WTC11 (cell line): ENCODE data around the gene DNASE1L2. TPM values are rescaled to one million over a fixed set of nuclear protein-coding genes. Genes with fewer than 3 reads are reported as not detected.

Experiments
- ATAC-seq: fragments of 200-7000 bp; cut with Tn5 transposase; 2 replicates; pipeline ENCODE4 v1.10.0; 2021; ENCODE audit warnings: mild to moderate bottlenecking, moderate library complexity
- CTCF ChIA-PET: fragments of 300-600 bp; sonication (Branson Sonifier 250); formaldehyde crosslinking; loops from one replicate; lab custom pipeline; 2021; ENCODE audit warnings: antibody characterized with exemption; lab: Charles Lee
- POLR2A ChIA-PET: fragments of 350-600 bp; sonication (Branson Sonifier 250); formaldehyde crosslinking; loops from one replicate; lab custom pipeline; 2021; ENCODE audit warnings: antibody characterized with exemption; lab: Charles Lee
- DNase-seq: peaks from one replicate; pipeline ENCODE4 v3.0.0; 2021; ENCODE audit warnings: low spot score
- H3K27ac Mint-ChIP-seq: 2 replicates; pipeline ENCODE4 v1.8.0; 2021; ENCODE audit warnings: mixed read lengths
- H3K27me3 Mint-ChIP-seq: 2 replicates; pipeline ENCODE4 v1.8.0; 2021; ENCODE audit warnings: low read depth, mild to moderate bottlenecking, moderate library complexity, mixed read lengths
- H3K36me3 Mint-ChIP-seq: 2 replicates; pipeline ENCODE4 v1.8.0; 2021; ENCODE audit warnings: mixed read lengths
- H3K4me1 Mint-ChIP-seq: 2 replicates; pipeline ENCODE4 v1.8.0; 2022; ENCODE audit warnings: mixed read lengths
- H3K4me3 Mint-ChIP-seq: 2 replicates; pipeline ENCODE4 v1.8.0; 2021; ENCODE audit warnings: mild to moderate bottlenecking, moderate library complexity, mixed read lengths
- H3K9me3 Mint-ChIP-seq: 2 replicates; pipeline ENCODE4 v1.8.0; 2021; ENCODE audit warnings: mixed read lengths
- ARID4B ChIP-seq: sonication (generic); formaldehyde crosslinking; IDR thresholded peaks from 2 replicates; pipeline ENCODE4 v1.8.0; 2023; ENCODE audit warnings: missing genetic modification reagents, mild to moderate bottlenecking, borderline replicate concordance
- FOXK1 ChIP-seq: sonication (generic); formaldehyde crosslinking; IDR thresholded peaks from 2 replicates; pipeline ENCODE4 v1.8.0; 2022; ENCODE audit warnings: mild to moderate bottlenecking, moderate library complexity, missing genetic modification reagents
- GABPB1 ChIP-seq: sonication (generic); formaldehyde crosslinking; IDR thresholded peaks from 2 replicates; pipeline ENCODE4 v1.8.1; 2023; ENCODE audit warnings: mild to moderate bottlenecking, missing genetic modification reagents
- GTF2I ChIP-seq: fragments of 250-450 bp; sonication (Bioruptor Pico); conservative IDR thresholded peaks from 2 replicates; pipeline ENCODE4 v1.4.0; 2021; ENCODE audit warnings: mild to moderate bottlenecking
- NR2C2 ChIP-seq: sonication (generic); formaldehyde crosslinking; IDR thresholded peaks from 2 replicates; pipeline ENCODE4 v1.8.0; 2022; ENCODE audit warnings: mild to moderate bottlenecking, missing genetic modification reagents
- USF2 ChIP-seq: sonication (generic); formaldehyde crosslinking; IDR thresholded peaks from 2 replicates; pipeline ENCODE4 v1.8.1; 2023; ENCODE audit warnings: mild to moderate bottlenecking, missing genetic modification reagents, moderate library complexity
- ZNF219 ChIP-seq: sonication (generic); formaldehyde crosslinking; IDR thresholded peaks from 2 replicates; pipeline ENCODE4 v1.8.0; 2023; ENCODE audit warnings: missing genetic modification reagents, mild to moderate bottlenecking, borderline replicate concordance
- ZNF423 ChIP-seq: fragments of 250-450 bp; sonication (Bioruptor Pico); IDR thresholded peaks from 2 replicates; pipeline ENCODE4 v2.1.2; 2022; ENCODE audit warnings: mild to moderate bottlenecking, moderate library complexity
- total RNA-seq: library from RNA; stranded (reverse); gene quantifications from 3 replicates; pipeline ENCODE4 v1.2.3, GENCODE V29; 2021
- TF ChIP-seq, protein P1 (sequence below): sonication (generic); formaldehyde crosslinking; IDR thresholded peaks from 2 replicates; pipeline ENCODE4 v1.8.1; 2023; ENCODE audit warnings: mild to moderate bottlenecking, missing genetic modification reagents, borderline replicate concordance
- TF ChIP-seq, protein P2 (sequence below): sonication (generic); formaldehyde crosslinking; IDR thresholded peaks from 2 replicates; pipeline ENCODE4 v1.8.1; 2023; ENCODE audit warnings: mild to moderate bottlenecking, moderate library complexity, missing genetic modification reagents

The DNASE1L2 gene
- total RNA-seq, 1 experiment from 2014 or later: 0.66 TPM

- TF ChIP-seq USF2: peak; percentile 43
Measured at GRCh38 chr16:2196162-2196980, 39.9 kb upstream of the DNASE1L2 start, which contains the start of gene CASKIN1 (continued).

DNA sequence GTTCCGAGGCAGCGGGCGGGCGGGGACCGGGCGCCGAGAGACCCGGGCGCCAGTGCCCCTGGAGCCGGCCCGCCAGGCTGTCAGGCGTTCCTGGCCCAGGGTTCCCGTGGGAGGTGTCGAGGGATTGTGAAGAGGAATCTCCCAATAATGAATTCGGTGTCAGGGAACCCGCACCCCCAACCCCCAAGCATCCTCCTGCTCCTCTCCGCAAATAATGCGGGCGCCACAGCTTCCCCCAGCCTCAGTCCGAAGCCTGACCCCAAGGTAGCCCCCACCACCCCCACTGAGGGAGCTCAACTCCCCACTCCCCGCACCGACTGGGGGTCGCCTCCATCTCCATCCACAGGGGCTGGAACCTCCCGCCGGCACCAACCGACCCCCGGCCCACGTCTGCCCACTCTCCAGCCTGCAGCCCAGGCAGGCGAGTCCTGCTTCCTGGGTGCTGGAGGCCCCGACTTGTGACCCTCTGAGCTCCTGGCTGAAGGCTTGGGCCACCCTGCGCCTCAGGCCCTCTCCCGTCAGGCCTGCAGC is 39.2 kb upstream of the DNASE1L2 start:
- Mint-ChIP-seq H3K4me3 (peak overlapping the region; percentile 59), H3K27ac (no peak overlapping the region), H3K36me3 (no peaks in the 10 kb centered on the region), H3K9me3 (no peaks in the 10 kb centered on the region), H3K4me1 (peaks cover 4% of the 10 kb centered on the region; the same call in 1 of the 2 replicates), H3K27me3 (peaks cover 45% of the 10 kb centered on the region)
- DNase-seq (no peak), ATAC-seq (no peak)
- TF ChIP-seq ZNF423 (CRISPR knock-in tag): no peak
- TF ChIP-seq, protein P1, sequence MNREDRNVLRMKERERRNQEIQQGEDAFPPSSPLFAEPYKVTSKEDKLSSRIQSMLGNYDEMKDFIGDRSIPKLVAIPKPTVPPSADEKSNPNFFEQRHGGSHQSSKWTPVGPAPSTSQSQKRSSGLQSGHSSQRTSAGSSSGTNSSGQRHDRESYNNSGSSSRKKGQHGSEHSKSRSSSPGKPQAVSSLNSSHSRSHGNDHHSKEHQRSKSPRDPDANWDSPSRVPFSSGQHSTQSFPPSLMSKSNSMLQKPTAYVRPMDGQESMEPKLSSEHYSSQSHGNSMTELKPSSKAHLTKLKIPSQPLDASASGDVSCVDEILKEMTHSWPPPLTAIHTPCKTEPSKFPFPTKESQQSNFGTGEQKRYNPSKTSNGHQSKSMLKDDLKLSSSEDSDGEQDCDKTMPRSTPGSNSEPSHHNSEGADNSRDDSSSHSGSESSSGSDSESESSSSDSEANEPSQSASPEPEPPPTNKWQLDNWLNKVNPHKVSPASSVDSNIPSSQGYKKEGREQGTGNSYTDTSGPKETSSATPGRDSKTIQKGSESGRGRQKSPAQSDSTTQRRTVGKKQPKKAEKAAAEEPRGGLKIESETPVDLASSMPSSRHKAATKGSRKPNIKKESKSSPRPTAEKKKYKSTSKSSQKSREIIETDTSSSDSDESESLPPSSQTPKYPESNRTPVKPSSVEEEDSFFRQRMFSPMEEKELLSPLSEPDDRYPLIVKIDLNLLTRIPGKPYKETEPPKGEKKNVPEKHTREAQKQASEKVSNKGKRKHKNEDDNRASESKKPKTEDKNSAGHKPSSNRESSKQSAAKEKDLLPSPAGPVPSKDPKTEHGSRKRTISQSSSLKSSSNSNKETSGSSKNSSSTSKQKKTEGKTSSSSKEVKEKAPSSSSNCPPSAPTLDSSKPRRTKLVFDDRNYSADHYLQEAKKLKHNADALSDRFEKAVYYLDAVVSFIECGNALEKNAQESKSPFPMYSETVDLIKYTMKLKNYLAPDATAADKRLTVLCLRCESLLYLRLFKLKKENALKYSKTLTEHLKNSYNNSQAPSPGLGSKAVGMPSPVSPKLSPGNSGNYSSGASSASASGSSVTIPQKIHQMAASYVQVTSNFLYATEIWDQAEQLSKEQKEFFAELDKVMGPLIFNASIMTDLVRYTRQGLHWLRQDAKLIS (CRISPR knock-in tag): no peak
- TF ChIP-seq NR2C2: no peak
- no peak for TF ChIP-seq ZNF219 (CRISPR knock-in tag)
- TF ChIP-seq, protein P2, sequence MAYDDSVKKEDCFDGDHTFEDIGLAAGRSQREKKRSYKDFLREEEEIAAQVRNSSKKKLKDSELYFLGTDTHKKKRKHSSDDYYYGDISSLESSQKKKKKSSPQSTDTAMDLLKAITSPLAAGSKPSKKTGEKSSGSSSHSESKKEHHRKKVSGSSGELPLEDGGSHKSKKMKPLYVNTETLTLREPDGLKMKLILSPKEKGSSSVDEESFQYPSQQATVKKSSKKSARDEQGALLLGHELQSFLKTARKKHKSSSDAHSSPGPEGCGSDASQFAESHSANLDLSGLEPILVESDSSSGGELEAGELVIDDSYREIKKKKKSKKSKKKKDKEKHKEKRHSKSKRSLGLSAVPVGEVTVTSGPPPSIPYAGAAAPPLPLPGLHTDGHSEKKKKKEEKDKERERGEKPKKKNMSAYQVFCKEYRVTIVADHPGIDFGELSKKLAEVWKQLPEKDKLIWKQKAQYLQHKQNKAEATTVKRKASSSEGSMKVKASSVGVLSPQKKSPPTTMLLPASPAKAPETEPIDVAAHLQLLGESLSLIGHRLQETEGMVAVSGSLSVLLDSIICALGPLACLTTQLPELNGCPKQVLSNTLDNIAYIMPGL: no peak
- POLR2A ChIA-PET: interaction anchor here (1.0 kb wide), 1 partner anchor 14 kb away, joined by 3 read pairs; the partner anchor contains the start of gene BRICD5
- CTCF ChIA-PET: interaction anchor here (0.7 to 3.5 kb wide), 4 partner anchors 18 to 193 kb away, joined by 3 to 30 read pairs (median 9); partner anchors contain the start of gene PGP

DNA sequence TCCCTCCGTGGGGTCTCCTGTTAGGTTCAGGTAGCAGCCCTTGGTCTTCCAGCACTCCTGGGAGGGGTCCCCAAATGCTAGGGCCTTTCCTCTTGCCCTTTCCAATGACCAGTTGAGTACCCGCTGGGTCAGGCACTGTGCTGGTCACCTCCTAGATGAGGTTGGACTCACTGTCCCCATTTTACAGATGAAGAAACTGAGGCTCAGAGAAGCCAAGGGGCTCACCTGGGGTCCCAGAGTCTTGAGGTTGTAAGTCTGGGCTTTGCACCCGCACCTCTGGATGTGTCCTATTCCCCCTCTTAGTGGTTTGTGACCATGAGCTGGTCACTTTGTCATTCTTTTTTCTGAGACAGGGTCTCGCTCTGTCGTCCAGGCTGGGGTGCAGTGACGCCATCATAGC is 38.5 kb upstream of the DNASE1L2 start:
- DNase-seq (no peak), ATAC-seq (no peak)
- no peaks in the 10 kb centered on the region for H3K36me3 Mint-ChIP-seq
- H3K9me3 Mint-ChIP-seq: no peaks in the 10 kb centered on the region
- peak overlapping the region; percentile 59 for H3K4me3 Mint-ChIP-seq
- ChIA-PET POLR2A (interaction anchor here (1.0 kb wide), 1 partner anchor 13 kb away, joined by 3 read pairs; the partner anchor contains the start of gene BRICD5), CTCF (interaction anchor here (1.1 kb wide), 1 partner anchor 57 kb away, joined by 4 read pairs; no protein-coding TSS in a partner anchor)
- peaks cover 4% of the 10 kb centered on the region; the same call in 1 of the 2 replicates for H3K4me1 Mint-ChIP-seq
- no peak overlapping the region for H3K27ac Mint-ChIP-seq
- TF ChIP-seq GTF2I (0 out of 2 replicates have a peak, but pooled peaks have one; percentile 24), ARID4B (CRISPR knock-in tag) (no peak), FOXK1 (CRISPR knock-in tag) (no peak), GABPB1 (CRISPR knock-in tag) (no peak)
- peaks cover 51% of the 10 kb centered on the region for H3K27me3 Mint-ChIP-seq
